Smooth muscle cell of the brain vasculature (primary cell): ENCODE measurements around the gene WWC1.
A peak's percentile ranks its signal among the peaks of the same experiment; 100 is the strongest.

Source experiments
- DNase-seq: peaks from one replicate; pipeline ENCODE4 v3.0.0-alpha.2; 2012; ENCODE audit warnings: low read depth, low spot score

The WWC1 gene

DNA sequence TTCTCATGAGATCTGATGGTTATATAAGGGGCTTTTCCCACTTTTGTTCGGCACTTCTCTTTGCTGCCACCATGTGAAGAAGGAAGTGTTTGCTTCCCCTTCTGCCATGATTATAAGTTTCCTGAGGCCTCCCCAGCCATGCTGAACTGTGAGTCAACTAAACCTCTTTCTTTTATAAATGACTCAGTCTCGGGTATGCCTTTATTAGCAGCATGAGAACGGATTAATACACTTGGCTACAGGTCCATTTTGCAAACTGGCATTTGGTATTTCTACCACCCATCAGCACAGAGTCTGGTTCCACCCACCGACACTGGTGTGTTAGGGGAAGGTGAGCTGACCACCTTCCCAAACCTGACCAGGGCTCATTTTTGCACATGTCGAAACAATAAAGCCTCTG lies 146.9 kb downstream of the WWC1 start:
- DNase-seq: no peak

DNA sequence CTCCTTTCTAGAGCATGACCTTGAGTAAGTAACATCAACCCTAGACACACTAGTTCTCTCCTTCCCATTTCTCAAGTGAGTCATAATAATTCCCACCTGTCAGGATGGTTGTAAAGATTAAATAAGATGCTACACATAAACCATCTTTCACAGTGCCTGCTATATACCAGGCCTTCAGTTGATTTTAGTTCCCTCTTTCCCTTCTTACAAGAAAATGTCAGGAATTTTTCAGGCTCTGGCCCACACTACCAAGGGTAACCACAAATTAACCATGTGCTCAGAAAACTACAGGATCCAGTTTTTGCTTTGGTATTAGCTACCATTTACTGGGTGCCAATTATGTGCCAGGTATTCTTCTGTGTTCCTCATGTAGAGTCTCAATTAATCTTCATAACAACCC lies 152.1 kb downstream of the WWC1 start:
- no peak for DNase-seq

DNA sequence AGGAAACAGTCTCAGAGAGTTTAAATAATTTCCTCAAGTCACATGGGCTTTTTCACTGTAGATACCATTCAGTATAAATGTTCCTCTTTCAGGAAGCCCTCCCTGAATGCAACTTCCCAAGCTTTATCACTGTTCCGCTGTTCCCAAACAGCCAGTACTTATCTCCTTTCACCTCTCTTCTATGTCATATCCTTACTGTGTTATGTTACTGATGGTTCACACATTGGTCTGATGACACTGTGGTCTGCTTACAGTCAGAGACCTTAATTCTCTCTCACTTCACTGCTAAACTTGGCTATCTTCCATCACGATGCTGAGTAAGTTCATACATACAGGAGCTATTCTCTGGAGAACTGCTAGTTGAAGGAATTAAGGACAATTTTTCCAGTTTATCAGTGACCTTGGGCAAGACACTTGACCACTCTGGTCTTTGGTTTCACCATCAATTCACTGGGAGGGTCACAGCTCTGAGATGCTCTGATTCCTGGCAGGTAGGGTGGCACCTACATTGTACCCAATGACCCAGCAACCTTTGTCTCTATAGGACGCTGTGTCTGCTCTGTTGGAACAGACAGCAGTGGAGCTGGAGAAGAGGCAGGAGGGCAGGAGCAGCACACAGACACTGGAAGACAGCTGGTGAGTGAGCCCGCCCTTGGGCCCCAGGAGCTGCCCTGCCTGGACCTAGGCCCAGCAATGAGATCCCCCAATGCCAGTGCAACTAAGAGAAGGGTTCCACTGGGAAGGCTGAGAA lies 152.7 kb downstream of the WWC1 start:
- no peak for DNase-seq

DNA sequence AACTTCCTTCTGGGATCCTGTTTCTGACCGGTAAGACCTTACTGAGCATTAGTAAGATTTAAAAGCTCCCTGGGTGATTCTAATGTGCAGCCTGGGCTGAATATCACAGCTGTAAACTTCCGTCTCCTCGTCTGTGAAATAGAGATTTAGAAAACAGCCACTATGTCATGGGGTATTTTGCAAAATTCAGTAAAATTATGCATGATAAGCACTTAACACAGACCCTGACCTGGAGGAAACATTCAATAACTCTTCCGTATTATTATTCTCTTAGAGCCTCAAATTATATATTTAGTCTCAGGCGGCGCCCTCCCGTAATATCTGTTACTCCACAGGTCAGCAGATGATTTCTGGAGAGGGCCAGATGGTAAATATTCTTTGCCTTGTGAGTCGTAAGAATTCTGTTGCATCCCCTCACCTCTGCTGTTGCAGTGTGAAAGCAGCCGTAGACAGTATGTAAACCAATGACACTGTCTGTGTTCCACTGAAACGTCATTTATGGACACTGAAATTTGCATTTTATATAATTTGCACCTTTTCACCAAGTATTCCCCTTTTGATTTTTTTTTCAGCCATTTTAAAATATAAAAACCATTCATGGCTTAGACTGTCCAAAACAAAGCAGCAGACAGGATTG lies 155.7 kb downstream of the WWC1 start:
- no peak for DNase-seq

DNA sequence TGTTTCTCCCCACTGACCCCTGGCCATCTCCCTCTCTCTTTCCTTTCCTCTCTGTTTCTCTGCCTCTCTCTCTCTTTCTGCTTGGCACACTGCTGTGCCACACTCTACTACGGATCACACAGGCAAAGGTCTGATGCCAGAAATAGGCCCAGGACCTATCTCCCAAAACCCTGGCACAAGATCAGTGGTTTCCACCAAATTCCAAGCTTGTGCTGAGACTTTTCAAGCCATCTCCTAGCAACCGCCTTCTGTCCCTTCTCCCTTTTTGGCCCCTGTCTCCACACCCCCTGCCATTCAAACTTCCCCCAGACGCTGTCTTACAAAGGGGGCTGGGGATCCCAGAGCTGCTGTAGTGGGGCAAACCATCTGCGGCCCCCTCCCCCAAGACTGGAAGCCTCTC lies 156.4 kb downstream of the WWC1 start:
- DNase-seq: no peak

DNA sequence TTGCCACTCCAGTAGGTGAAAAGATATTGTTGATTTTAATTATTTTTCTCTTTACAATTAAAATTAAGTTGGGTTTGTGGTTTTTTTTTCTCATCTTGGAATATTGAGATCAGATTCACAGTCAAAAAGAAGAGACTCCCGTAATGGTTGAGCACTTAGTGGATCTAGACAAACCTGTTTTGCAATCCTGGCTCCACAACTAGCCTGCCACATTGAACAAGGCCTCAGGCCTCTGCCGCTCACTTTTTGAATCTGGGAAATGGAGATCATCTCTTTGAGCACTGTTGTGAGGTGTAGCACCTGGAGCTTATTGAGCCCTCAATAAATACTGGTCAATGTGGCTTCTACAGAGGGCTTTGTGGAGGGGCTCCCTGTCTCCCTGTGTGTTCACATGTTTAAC lies 157.7 kb downstream of the WWC1 start:
- no peak for DNase-seq

DNA sequence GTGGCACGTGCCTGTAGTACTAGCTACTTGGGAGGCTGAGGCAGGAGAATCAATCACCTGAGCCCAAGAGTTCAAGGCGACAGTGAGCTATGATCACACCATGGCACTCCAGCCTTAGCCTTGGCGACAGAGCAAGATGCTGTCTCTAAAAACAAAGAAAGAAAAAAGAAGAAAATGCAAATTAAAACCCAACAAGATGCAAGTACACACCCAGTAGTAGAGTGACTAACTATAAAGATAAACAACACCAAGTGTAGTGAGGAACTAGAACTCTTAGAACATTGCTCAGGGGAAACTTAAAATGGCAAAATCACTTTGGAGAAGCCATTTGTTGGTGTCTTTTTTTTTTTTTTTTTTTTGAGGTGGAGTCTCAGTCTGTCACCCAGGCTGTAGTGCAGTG lies 160.1 kb downstream of the WWC1 start:
- no peak for DNase-seq

DNA sequence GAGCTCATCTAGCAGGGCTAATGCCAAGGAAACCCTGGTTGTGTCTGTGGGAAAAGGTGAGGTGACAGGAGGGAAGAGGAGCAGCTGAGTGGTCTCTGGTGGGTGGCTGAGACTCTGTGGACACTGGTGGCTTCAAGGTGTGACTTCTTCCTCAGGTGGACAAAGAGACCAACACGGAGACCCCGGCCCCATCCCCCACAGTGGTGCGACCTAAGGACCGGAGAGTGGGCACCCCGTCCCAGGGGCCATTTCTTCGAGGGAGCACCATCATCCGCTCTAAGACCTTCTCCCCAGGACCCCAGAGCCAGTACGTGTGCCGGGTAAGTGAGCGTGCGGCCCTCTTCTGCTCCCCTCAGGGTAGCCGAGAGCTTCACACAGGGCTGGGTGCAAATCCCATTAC lies 163.8 kb downstream of the WWC1 start:
- DNase-seq: no peak

DNA sequence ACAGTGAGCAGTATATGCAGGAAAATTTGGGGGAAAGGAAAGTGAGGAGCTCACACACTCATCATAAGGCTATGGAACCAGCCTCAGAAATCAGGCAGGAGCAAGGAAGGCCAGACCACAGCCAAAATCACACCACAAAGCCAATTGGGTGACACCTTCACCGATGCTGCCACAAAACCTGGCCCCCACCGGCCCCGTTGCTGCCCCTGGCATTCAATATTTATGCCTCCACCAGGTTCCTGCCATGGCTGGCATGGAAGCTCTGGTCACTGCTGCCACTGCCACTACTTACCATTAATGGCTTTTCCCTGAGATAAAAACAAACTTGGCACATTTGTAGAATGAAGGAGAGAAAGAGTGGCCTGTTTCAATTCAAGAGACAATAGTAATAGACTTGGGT lies 166.1 kb downstream of the WWC1 start:
- no peak for DNase-seq

DNA sequence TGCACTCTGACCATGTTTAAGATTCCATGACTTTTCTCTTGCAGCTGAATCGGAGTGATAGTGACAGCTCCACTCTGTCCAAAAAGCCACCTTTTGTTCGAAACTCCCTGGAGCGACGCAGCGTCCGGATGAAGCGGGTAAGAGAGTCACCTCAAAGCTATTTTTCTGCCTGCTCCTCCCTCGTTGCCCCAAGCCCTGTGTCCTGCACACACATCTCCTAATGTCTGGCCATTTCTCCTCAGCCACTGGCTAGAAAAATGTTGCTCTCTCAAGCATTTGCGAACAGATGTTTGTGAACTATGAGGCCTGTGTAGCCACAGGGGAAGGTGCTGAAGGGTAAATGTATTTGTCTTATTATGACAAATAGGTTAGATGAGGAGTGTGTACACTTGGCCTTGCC lies 169.2 kb downstream of the WWC1 start:
- DNase-seq: no peak

DNA sequence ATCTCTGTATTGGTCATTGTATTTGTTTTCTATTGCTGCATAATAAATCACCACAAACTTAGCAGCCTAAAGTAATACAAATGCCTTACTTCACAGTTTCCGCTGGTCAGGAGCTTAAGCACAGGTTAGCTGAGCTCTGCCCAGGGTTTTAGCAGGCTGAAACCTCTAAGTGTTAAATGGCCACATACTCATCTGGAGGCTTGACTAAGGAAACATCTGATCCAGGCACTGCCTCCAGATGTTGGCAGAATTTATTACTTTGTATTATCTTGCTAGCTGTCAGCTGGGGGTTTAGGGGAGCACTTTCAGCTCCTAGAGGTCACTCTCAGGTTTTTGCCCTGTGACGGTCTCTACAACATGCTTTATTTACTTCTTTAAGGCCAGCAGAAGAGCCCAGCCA lies 171.6 kb downstream of the WWC1 start:
- no peak for DNase-seq

DNA sequence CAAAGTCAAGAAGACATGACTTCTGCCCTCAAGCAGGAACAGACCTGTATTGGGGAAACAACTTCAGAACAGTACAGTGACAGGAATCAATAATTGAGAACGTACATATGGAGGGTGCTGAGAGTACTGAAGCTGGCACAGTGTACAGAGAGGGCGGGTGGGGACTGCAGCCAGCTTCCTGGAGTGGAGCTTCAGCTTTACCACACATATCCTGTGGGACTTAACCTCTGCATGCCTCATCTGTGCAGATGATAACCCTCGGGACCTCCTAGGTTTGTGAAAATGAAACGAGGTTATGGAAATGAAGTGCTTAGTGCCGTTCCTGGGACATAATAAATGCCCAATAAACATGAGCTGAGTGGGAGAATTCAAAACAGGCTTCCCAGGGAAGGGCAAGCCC lies 172.8 kb downstream of the WWC1 start:
- no peak for DNase-seq

DNA sequence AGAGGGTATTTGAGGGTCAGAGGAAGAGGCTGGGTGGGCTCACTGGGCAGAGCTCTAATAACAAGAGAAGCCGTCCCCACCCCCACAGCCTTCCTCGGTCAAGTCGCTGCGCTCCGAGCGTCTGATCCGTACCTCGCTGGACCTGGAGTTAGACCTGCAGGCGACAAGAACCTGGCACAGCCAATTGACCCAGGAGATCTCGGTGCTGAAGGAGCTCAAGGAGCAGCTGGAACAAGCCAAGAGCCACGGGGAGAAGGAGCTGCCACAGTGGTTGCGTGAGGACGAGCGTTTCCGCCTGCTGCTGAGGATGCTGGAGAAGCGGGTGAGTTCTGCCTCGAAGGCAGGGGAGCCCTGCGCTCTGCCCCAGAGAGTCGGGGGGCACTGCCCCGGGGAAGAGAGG lies 173.2 kb downstream of the WWC1 start:
- no peak for DNase-seq

DNA sequence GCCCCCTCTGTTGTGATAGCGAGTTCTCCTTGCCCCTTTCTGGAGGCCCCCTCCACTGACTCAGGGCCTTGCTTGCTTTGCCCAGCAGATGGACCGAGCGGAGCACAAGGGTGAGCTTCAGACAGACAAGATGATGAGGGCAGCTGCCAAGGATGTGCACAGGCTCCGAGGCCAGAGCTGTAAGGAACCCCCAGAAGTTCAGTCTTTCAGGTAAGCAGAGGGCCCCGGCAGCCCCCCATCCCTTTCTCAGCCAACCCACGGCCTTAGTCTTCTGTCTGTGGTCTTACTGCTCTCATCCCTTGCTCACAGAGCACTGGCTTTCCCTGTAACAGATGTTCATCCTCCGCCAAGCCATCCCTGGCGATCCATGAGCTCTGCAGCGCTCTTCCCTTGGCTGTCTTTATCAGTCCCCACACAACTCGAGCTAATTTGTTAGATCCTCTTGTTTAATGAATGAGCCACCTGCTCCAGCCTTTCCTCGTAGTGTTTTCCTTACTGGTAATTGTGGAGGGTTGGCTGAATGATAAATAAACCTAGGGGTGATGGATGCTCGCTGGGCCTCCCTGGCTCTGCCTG lies 176.4 kb downstream of the WWC1 start:
- DNase-seq: no peak

DNA sequence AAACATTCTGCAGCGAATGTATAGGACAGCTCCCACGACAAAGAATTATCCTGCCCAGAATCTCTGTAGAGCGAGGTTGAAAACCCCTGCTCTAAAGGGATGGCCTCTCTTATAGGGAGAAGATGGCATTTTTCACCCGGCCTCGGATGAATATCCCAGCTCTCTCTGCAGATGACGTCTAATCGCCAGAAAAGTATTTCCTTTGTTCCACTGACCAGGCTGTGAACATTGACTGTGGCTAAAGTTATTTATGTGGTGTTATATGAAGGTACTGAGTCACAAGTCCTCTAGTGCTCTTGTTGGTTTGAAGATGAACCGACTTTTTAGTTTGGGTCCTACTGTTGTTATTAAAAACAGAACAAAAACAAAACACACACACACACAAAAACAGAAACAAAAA lies 177.4 kb downstream of the WWC1 start:
- no peak for DNase-seq

DNA sequence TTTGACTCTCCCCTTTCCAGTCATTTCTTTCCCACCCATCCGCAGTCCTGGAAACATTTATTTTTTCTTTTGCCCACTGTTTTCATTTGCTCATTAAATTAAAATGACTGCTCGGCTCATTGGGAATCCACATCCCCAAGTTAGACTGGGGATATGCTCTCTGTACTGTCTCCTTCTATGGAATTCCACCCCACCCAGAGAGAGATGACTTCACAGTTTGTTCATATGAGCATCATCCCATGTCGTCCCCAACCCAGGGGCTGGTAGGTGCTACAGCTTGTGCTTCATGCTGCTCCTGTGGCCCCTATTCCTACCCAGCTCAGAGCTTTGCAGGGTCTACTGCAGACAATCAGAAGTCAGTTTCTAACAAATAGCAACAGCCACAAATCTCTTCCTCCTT lies 178.4 kb downstream of the WWC1 start:
- no peak for DNase-seq

DNA sequence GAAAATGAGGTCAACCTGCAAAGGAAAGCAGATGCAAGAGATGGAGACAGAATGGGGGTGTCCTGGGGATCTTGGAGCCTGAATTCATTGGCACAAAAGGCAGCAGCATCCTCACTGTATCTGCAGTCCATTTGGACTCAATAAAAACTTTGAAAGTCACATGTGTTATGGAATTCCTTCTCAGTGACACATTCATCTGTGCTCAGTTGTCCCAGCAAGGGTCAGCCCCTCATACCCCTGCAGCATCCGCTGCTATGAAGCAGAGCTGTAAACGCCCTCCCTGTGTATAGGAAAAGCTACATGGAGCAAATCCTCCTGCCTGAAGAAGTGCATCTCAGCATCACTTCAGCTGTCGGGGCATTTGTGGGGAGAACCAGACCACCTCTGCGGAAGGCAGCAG lies 180.3 kb downstream of the WWC1 start:
- no peak for DNase-seq

DNA sequence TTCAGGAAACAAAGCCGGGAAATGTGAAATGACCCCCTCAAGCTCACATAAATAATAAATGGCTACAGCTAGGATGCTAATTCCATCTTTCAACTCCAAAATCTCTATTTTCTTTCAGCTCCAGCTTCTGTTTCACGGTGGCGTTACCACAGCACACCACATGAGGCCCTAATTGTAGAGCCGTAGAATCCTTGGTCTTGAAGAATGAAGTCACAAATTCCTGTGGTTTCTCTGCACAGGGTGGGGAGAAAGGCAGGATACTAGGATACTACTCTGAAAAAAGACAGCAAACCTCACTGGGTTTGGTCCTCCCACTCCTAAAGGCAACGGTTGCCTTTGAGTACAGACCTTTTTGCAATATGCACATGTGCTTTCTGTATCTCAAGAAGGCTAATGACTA lies 180.9 kb downstream of the WWC1 start:
- peak; percentile 66 for DNase-seq

DNA sequence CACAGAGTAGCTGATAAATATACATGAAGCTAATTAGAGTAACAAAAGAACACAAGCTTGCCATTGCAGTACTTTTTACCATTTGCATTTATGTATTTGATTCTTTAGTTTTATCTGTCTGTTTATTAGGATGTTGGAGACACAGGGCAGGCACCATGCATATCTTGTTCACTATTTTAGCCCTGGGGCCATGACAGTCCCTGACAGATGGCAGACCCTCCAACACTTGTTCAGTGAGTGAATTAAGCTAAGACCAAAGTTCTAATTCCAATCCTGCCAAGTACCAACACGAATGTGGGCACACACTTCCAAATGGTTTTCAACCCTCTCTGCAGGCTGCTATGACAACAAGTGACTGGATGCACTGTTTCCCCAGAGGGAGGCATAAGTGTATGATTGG lies 182.9 kb downstream of the WWC1 start:
- no peak for DNase-seq

DNA sequence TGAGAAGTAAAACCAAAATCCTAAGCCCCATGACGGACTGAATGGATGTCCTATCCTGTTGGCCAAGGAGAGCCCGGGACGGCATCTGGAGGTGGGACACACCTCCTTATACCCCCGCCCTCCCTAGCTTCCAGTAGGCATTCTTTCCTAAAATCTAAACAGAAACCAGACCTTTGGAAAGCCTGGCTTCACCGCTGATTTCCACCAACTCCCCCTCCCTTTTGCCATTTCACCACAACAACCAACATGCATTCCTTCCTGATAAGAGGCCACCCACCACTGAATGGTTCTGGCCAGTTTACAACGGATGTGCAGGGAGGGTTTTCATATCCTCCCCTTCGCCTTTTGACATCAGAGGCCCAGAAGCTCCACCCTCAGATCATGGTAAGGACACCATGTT lies 185.6 kb downstream of the WWC1 start:
- DNase-seq: no peak

DNA sequence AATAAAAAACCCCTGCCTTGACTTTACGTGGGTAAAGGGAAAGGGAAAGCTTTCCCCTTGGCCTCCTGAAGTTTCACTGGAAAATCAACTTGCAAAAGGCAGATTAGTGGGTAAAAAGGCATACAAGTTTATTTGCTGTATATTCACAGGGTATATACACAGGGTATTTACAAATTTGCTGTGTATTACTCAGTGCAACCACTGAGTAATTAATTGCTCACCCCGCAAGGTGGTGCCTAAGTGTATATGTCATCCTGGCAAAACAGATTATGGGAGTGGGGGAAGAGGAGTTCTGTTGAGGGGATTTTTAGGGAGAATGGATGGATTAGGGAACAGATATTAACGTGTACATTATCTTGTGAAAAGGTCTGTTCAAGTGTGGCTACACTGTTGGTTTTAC lies 187.7 kb downstream of the WWC1 start:
- DNase-seq: no peak

DNA sequence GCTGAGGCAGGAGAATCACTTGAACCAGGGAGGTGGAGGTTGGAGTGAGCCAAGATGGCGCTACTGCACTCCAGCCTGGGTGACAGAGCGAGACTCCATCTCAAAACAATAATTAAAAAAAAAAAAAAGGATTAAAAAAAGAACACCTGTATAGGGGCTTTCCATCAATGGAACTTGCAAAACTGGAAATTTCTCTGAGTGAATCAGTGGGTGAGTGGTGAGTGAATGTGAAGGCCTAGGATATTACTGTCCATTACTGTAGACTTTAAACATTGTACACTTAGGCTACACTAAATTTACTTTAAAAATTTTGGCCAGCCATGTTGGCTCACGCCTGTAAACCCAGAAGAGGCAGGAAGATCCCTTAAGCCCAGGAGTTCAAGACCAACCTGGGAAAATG lies 189.2 kb downstream of the WWC1 start:
- no peak for DNase-seq

DNA sequence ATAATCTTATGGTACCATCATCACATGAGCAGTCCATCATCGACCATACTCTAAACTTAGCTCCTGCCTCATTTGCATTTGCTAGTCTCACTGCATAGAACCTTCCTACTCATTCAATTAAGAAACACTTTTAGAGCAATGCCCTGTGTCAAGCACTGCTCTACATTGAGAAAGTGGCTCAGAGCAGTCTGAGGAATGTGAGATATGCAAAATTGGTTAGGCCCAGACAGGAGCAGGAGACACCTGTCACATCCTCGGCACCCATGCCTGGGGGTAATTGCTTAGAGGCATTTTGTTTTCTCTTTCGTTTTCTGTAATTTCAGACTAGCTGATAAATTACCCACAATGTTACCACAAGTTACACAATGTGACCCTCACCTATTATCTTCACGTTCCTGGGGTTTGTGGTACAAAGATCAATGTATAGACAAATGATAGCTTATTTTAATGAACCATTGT lies 189.9 kb downstream of the WWC1 start:
- no peak for DNase-seq
